SK-N-SH treated with all-trans-retinoic acid at 6 μM for 48 hours (cell line): ENCODE measurements around the gene PDK1.

Experiments
- ATAC-seq: fragments of 200-7000 bp; cut with Tn5 transposase; 3 replicates; pipeline ENCODE4 v1.9.1; 2020; ENCODE audit warnings: mild to moderate bottlenecking, moderate library complexity
- BACH2 ChIP-seq: fragments of 250-450 bp; sonication (Bioruptor Pico); IDR thresholded peaks from 2 replicates; pipeline ENCODE4 v1.9.0; 2021; ENCODE audit warnings: mild to moderate bottlenecking, borderline replicate concordance
- CSDC2 ChIP-seq: fragments of 250-450 bp; sonication (Bioruptor Pico); IDR thresholded peaks from 2 replicates; pipeline ENCODE4 v1.5.0; 2020; ENCODE audit warnings: mild to moderate bottlenecking, moderate library complexity
- ESRRG ChIP-seq: fragments of 250-450 bp; sonication (Bioruptor Pico); IDR thresholded peaks from 2 replicates; pipeline ENCODE4 v1.6.1; 2021; ENCODE audit warnings: mild to moderate bottlenecking
- GLIS3 ChIP-seq: fragments of 250-450 bp; sonication (Bioruptor Pico); IDR thresholded peaks from 2 replicates; pipeline ENCODE4 v1.5.0; 2020; ENCODE audit warnings: mild to moderate bottlenecking, moderate library complexity
- ISL1 ChIP-seq: fragments of 250-450 bp; sonication (Bioruptor Pico); IDR thresholded peaks from 2 replicates; pipeline ENCODE4 v2.1.2; 2022; ENCODE audit warnings: mild to moderate bottlenecking, moderate library complexity
- PATZ1 ChIP-seq: fragments of 250-450 bp; sonication (Bioruptor Pico); IDR thresholded peaks from 2 replicates; pipeline ENCODE4 v1.8.0; 2020; ENCODE audit warnings: mild to moderate bottlenecking, moderate library complexity, borderline replicate concordance
- POU6F1 ChIP-seq: fragments of 250-450 bp; sonication (Bioruptor Pico); IDR thresholded peaks from 2 replicates; pipeline ENCODE4 v1.8.0; 2021; ENCODE audit warnings: low read depth, mild to moderate bottlenecking, moderate library complexity, borderline replicate concordance
- RARB ChIP-seq: fragments of 250-450 bp; sonication (Bioruptor Pico); IDR thresholded peaks from 2 replicates; pipeline ENCODE4 v1.8.0; 2021; ENCODE audit warnings: mild to moderate bottlenecking, moderate library complexity
- SNAI2 ChIP-seq: fragments of 250-450 bp; sonication (Bioruptor Pico); IDR thresholded peaks from 2 replicates; pipeline ENCODE4 v1.5.0; 2020; ENCODE audit warnings: mild to moderate bottlenecking, moderate library complexity
- TCF4 ChIP-seq: fragments of 250-450 bp; sonication (Bioruptor Pico); IDR thresholded peaks from 2 replicates; pipeline ENCODE4 v1.8.0; 2021; ENCODE audit warnings: mild to moderate bottlenecking, moderate library complexity, borderline replicate concordance
- TOX ChIP-seq: fragments of 250-450 bp; sonication (Bioruptor Pico); IDR thresholded peaks from 2 replicates; pipeline ENCODE4 v1.8.0; 2021; ENCODE audit warnings: mild to moderate bottlenecking, moderate library complexity, borderline replicate concordance
- ZC3H10 ChIP-seq: fragments of 250-450 bp; sonication (Bioruptor Pico); IDR thresholded peaks from 2 replicates; pipeline ENCODE4 v1.5.1; 2021; ENCODE audit warnings: mild to moderate bottlenecking, moderate library complexity
- ZFP30 ChIP-seq: fragments of 450-650 bp; formaldehyde crosslinking; IDR thresholded peaks from 2 replicates; pipeline ENCODE4 v1.5.0; 2022; ENCODE audit warnings: mild to moderate bottlenecking, moderate library complexity
- ZNF70 ChIP-seq: fragments of 450-650 bp; formaldehyde crosslinking; IDR thresholded peaks from 2 replicates; pipeline ENCODE4 v1.5.0; 2020; ENCODE audit warnings: mild to moderate bottlenecking, moderate library complexity
- ZNF8 ChIP-seq: fragments of 450-650 bp; formaldehyde crosslinking; IDR thresholded peaks from 2 replicates; pipeline ENCODE4 v1.5.0; 2020; ENCODE audit warnings: mild to moderate bottlenecking, moderate library complexity
- TF ChIP-seq, protein P1 (sequence below): fragments of 250-450 bp; sonication (Bioruptor Pico); IDR thresholded peaks from 2 replicates; pipeline ENCODE4 v1.5.1; 2020; ENCODE audit warnings: low read depth, mild to moderate bottlenecking, moderate library complexity
- TF ChIP-seq, protein P2 (sequence below): fragments of 250-450 bp; sonication (Bioruptor Pico); IDR thresholded peaks from 2 replicates; pipeline ENCODE4 v1.5.0; 2020; ENCODE audit warnings: mild to moderate bottlenecking, moderate library complexity

The PDK1 gene

DNA sequence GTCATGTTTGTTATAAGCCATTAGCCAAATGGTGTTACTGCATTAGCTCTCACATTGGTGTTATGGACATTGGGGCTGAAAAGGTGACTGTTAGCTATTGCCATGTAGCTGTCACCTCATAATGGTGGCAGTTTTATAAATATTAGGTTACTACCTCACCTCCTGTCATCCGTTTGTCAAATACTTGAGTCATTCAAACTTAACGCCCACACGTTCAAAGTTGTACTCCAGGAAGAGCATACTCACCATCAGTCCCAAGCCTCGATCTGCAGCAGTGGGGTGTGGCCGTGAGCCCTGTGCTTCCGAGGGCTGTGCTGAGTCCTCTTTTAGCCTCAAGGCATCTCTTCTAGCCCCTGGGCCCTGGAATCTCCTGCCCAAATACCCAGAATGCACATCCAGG is 87.3 kb downstream of the PDK1 start:
- ATAC-seq: no peak
- TF ChIP-seq TOX (CRISPR knock-in tag) (no peak), GLIS3 (CRISPR knock-in tag) (no peak), ISL1 (no peak), ESRRG (CRISPR knock-in tag) (no peak), ZFP30 (CRISPR knock-in tag) (no peak), SNAI2 (no peak), ZNF70 (CRISPR knock-in tag) (no peak)
- TF ChIP-seq, protein P1, sequence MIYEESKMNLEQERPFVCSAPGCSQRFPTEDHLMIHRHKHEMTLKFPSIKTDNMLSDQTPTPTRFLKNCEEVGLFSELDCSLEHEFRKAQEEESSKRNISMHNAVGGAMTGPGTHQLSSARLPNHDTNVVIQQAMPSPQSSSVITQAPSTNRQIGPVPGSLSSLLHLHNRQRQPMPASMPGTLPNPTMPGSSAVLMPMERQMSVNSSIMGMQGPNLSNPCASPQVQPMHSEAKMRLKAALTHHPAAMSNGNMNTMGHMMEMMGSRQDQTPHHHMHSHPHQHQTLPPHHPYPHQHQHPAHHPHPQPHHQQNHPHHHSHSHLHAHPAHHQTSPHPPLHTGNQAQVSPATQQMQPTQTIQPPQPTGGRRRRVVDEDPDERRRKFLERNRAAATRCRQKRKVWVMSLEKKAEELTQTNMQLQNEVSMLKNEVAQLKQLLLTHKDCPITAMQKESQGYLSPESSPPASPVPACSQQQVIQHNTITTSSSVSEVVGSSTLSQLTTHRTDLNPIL (CRISPR knock-in tag): no peak
- TF ChIP-seq, protein P2, sequence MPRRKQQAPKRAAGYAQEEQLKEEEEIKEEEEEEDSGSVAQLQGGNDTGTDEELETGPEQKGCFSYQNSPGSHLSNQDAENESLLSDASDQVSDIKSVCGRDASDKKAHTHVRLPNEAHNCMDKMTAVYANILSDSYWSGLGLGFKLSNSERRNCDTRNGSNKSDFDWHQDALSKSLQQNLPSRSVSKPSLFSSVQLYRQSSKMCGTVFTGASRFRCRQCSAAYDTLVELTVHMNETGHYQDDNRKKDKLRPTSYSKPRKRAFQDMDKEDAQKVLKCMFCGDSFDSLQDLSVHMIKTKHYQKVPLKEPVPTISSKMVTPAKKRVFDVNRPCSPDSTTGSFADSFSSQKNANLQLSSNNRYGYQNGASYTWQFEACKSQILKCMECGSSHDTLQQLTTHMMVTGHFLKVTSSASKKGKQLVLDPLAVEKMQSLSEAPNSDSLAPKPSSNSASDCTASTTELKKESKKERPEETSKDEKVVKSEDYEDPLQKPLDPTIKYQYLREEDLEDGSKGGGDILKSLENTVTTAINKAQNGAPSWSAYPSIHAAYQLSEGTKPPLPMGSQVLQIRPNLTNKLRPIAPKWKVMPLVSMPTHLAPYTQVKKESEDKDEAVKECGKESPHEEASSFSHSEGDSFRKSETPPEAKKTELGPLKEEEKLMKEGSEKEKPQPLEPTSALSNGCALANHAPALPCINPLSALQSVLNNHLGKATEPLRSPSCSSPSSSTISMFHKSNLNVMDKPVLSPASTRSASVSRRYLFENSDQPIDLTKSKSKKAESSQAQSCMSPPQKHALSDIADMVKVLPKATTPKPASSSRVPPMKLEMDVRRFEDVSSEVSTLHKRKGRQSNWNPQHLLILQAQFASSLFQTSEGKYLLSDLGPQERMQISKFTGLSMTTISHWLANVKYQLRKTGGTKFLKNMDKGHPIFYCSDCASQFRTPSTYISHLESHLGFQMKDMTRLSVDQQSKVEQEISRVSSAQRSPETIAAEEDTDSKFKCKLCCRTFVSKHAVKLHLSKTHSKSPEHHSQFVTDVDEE (CRISPR knock-in tag): no peak

DNA sequence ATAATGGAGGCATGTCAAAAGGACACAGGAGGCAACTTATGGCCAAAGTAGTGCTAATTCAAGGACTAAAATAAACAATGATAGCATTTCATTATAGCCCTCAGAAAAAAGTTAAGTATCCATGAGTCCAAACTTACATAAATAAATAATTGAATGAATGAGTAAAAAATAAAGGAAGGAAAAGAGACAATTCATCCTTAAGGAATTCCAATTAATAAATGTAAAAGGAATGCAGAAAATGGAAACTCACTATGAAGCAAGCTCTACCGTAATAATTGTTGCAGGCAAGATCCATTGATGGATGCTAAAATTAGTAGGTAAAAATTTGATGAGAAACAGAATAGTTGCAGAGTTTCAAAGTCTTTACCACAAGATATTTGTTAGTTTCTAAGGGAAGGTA is 91.5 kb downstream of the PDK1 start:
- peak; percentile 51; the same call in 2 of the 3 replicates for ATAC-seq
- TF ChIP-seq CSDC2: no peak
- 0 out of 2 replicates have a peak, but pooled peaks have one; percentile 52 for TF ChIP-seq ISL1

DNA sequence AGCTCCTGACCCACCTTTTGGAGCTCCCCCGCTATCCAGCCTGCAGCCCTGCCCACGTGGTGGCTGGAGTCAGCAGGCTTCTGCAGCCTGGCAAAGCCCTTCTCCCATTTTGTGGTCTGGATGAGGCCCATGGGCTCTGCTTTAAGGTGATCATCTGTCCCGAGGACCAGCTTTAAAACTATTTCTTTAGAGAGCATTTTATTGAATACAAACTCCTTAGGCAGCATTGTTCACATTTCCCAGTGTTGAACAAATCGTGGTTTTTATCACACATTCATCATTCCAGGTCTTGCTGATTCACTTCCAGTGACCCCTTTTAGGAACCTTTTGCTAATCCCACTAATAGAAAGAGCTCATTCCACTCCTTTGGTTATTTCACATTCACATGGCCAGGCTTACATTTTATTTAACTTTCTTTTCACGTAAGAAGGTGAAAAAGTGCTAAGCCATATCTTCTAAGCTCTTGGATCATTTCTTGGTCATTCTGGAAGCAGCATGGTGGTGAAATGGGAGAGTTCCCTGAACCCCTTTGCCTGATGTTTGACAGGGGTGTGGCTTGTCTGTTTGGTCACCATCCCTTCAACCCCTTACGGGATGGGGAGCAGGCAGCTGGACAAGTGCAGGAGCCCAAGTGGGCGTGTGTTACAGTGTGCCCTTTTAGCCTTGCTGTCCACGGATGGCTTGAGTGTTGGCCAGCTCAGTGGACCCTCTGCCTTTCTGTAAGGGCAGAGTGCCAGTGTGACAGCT is 99.4 kb downstream of the PDK1 start:
- TF ChIP-seq RARB (CRISPR knock-in tag) (no peak), TCF4 (no peak), ZFP30 (CRISPR knock-in tag) (no peak), ESRRG (CRISPR knock-in tag) (no peak), ZNF8 (CRISPR knock-in tag) (no peak), POU6F1 (no peak), GLIS3 (CRISPR knock-in tag) (no peak), ZC3H10 (CRISPR knock-in tag) (no peak), BACH2 (no peak), PATZ1 (CRISPR knock-in tag) (no peak), ISL1 (no peak), TOX (CRISPR knock-in tag) (no peak), SNAI2 (no peak)
- TF ChIP-seq, protein P1 (CRISPR knock-in tag): no peak
- TF ChIP-seq, protein P2 (CRISPR knock-in tag): no peak
- ATAC-seq: peak; percentile 66
